NCI-H1092 (cell line): Measurements from ENCODE around the gene CMC2.

ENCODE experiments used
- DNase-seq: peaks from one replicate; lab custom pipeline; 2025; lab: John Stamatoyannopoulos, UW

The CMC2 gene

DNA sequence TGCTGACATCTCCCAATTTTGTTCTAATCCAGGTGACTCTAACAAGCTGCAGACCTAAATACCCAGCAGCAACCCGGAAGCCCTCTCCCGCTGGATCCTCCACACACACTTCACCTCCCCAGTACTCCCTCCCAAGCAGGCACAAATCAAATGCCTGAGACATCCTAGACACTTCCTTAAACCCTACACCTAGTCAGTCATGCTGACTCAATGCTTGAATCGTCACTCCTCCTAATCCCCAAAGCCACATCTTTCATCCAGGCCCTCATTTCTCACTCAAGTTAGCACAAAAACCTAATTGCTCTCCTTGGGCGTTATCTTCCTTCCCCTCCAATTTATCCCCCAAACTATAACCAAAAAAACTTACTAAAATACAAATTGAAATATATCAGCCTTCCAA, 32.7 kb downstream of the CMC2 start:
- DNase-seq: no peak

DNA sequence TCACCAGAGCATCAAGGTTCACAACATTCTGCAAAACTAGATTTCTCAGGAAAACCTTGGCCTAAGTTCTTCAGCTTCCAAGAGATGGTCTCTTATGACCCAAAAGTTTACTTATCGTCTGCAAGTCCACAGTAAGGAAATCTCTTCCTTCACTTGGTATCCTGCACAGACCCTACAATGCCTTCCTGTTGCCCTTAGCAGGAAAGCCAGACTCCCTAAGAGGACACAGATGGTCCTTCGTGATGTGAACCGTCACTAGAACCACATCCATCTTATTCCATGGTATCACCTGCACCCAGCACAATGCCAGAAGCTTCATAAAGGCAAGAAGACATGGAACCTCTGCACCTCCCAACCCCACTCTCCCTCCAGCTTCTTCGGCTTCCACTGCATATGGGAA, 34.1 kb downstream of the CMC2 start:
- no peak for DNase-seq

DNA sequence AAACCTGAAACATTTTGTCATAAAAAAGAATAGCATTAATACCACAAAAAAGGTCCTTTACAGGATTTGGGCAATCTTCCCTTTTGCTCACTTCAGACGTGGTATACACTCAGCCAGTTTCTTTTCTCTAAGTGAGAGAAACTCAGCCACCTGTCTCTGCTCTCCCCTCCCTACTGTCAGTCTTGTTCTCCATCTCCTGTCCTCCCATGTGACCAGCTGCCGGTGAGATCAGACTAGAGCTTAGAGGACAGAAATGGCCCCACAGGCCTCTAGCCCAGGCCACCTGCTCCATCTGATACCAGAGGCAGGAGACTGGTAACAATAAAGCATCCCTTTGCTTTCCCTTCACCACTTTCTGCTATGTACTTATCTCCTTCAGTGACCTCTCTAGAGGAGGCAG, 34.9 kb downstream of the CMC2 start:
- no peak for DNase-seq

- no peak for DNase-seq
These were observed 37.6 kb downstream of the CMC2 start for GRCh38 chr16:80969114-80969484.

- DNase-seq: no peak
These were observed 38.1 kb downstream of the CMC2 start for GRCh38 chr16:80968386-80969113.

DNA sequence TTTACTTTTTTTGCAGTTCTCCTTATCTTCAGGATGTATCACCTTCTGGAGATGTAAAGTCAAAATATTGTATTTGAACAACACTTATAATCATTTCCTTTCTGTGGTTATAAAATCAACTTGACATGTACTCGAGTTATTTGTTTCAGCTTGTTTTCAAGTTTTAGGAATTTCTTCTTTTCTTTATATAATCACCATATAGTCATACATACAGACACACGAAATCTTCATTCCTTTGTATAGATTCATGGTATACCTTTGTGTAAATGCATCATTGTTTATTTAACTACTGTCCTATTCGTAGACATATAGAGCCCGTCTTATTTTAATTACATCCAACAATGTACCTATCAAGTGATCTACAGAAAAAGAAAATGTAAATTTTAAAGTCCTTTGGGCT, 40.1 kb downstream of the CMC2 start:
- no peak for DNase-seq

- DNase-seq: no peak
These were observed 42.3 kb downstream of the CMC2 start for GRCh38 chr16:80964351-80964750.

DNA sequence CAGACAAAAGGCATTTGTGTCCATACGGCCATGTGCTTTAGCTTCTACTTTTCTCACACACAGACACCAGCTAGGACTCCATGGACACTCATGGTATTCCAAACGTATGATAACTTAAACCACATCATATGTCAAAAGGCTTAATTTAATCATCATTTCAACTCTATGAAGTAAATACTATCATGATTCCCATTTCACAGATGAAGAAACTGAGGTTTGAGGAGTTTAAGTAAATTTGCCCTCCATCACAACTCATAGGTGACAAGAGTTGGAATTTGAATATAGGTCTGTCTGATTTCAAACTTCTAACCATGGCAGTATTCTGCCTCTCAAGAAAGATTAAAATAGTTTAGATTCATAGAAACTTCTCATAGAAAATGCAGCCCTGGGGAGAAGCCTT, 43.8 kb downstream of the CMC2 start:
- no peak for DNase-seq

DNA sequence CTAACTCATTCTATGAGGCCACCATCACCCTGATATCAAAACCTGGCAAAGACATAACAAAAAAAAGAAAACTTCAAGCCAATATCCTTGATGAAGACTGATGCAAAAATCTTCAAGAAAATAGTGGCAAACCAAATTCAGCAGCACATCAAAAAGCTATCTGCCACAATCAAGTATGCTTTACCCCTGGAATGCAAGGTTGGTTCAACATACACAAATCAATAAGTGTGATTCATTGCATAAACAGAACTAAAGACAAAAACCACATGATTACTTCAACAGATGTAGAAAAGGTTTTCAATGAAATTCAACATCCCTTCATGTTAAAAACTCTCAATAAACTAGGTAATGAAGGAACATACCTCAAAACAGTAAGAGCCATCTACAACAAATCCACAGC, 48.4 kb downstream of the CMC2 start:
- no peak for DNase-seq

GRCh38 chr16:80954985-80955384, 51.7 kb downstream of the CMC2 start:
- DNase-seq: no peak

- peak; percentile 20 for DNase-seq
These were observed 57.7 kb downstream of the CMC2 start for GRCh38 chr16:80948886-80949493.

DNA sequence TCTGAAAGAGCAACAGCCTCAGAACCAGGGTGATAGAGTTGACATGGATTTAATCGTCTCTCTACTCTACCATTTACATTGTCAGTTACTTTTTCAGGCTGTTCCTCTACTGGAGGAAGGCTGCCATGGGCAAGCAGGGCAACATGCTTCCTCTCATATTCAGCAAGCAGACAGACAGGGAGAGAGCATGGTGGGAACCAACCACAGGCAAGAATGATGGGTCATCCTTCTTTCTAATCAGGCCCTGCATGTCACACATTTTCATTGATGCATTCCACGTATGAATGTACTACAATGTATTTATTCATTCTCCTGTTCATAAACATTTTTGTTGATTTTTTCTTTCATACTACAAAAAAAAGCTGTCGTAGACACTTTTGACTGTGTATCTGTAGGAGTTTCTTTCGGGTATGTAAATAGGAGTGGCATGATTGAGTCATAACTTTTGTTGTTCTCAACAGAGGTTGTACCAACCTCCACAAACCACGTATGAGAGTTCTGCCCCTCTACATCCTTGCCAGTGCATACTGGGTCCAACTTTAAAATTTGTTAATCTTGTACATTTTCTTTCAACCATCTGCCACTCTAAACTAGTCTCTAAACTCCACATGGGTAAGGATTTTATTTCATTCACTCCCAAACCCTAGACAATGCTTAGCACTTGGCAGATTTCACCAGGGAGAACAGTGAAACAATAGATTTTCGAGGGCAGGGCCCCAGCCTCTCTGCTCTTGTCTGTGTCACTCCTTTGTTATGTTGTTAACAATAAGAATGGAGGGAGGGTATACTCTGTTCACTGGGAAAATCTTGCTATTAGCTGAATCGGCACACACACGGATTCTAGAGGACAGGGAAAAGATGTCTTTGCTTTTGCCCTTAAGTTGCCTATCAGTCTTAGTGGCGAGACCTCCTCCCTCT, 58.7 kb downstream of the CMC2 start:
- DNase-seq: no peak

DNA sequence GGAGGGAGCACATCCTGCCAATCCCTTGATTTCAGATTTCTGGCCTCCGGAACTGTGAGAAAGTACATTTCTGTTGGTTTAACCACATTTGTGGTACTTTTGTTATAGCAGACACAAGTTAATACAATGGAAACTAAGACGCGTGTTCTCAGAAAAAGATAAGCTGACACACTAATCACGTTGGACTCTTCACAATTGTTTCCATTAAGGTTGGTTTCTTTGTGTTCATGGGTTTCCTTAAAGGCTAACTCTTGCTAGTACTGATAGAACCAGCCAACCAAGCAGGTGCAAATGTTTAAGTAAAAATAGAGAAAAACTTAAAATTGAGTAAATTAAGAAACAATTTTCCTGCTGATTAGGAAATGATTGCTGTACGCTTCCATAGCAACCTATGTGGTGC, 59.4 kb downstream of the CMC2 start:
- no peak for DNase-seq

DNA sequence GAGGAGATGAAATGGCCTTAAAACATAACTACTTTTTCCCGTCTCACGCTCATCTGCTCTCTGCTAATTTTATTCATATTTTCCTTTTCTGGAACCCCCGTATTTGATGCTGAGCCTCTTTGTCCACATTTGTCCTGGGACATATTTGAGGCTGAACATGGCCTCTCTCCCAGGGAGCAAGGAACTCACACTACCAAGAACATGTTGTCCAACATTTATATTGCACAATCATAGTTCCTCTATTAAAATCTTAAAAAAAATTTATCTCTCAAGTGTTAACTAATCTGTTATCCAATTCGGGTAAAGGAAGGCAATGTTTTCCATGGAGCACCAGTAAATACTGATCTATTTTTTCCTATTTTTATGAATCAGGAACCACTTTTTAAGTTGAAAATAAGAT, 60.2 kb downstream of the CMC2 start:
- no peak for DNase-seq

DNA sequence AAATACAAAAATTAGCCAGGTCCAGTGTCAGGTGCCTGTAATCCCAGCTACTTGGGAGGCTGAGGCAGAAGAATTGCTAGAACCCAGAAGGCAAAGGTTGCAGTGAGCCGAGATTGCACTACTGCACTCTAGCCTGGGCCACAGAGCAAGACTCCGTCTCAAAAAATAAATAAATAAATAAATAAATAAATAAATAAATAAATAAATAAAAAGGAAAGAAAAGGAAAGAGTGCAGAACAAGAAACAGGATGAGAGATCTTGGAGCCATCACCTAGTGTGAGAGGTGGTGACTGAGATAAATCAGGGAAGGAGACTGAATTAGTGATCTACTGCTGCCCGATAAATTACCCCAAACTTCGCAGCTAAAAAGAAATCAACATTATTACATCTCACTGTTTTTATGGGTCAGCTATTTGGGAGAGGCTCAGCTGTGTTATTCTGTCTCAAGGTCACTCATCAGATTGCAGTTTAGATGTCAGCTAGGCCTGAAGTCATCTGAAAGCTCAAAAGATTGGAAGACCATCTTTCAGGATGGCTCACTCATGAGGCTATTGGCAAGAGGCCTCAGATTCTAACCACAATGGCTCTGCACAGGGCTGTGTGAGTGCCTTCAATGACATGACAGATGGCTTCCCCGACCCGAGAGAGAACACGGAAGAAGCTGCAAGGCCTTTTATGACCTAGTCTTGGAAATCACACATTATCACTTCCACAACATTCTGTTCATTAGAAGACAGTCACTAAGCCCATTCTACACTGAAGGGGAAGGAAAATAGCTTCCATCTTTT, 66.4 kb downstream of the CMC2 start:
- DNase-seq: no peak

DNA sequence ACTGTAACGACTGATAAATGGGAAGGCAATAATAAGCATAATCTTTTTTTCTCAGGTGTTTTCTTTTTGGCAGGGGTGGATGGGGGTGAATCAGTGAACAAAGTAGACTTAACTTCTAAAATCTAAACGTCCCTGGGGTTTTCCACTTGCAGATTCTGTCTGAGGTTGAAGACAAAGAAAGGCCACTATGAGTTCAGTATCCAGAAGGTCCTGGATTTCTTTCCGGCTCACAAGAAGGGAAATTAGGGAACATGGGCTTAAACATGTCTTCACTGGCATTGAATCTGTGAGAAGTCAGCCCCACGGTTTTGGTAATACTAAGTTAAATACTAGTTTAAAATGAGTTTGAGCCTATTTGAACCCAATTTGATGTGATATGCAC, 67.8 kb downstream of the CMC2 start:
- DNase-seq: no peak

- no peak for DNase-seq
These were observed 68.4 kb downstream of the CMC2 start for GRCh38 chr16:80938004-80938878.

DNA sequence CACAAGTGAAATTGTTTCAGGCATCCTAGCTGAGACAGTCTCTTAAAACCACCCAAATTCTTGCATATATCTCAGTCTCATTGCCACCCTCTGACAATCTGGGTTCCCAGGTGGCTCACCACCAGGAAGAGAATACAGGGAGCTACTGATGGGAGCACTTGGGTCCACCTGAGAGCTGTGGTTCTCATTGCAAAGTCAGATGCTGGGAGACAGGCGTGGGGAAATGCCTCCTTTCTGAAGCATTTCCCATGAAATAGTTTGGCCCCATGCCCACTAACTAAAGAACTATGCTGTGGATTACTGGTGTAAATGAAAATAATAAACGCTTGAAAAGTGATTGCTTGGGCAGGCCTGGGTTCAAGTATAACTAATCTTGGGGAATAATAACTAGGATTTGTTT, 70.3 kb downstream of the CMC2 start:
- no peak for DNase-seq

DNA sequence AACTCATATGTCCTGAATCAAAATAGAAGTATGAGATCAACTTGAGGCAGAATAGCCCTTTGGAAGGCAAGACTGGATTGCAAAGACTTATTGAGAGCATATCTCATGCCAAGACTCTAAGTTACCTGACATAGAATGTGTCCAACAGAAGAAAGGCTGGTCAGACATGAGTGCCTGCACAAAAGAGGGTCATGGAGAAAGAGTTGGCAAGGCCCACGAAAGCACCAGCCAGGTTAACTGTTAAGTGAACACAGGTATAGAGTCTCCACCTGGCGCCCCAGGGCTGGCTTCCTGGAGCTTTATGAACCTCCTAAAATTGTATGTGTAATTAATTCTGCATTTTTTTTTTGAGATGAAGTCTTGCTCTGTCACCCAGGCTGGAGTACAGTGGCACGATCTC, 71.0 kb downstream of the CMC2 start:
- no peak for DNase-seq

DNA sequence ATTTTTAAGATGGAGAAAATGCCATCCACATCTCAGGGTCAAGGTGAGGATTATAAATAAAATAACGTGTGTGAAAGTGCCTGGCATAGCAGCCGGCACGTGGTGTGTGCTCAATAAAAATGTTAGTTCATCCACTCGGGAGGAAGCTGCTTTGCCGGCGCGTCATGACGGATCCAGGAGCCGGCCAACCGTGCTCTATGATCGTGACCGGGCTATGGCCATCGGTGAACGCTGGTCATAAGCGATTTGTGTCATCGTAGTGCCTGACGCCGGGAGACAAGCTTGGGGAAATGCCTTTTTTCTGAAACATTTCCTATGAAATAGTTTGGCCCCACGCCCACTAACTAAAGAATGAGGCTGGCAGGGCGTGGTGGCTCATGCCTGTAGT, 74.0 kb downstream of the CMC2 start:
- no peak for DNase-seq
